SK-N-SH (cell line): ENCODE data around the gene CLSTN2. TPM values are rescaled to one million over a fixed set of nuclear protein-coding genes. Genes with fewer than 3 reads are reported as not detected.

Source experiments
- CTCF ChIA-PET: fragments of 300-600, 350-600 bp; formaldehyde crosslinking; extraction: SDS; loops from one replicate; lab custom pipeline; 2021; lab: Yijun Ruan, JAX
- POLR2A ChIA-PET: fragments of 350-600 bp; sonication (Branson Sonifier 250); formaldehyde crosslinking; extraction: SDS; loops from one replicate; lab custom pipeline; 2020; ENCODE audit warnings: antibody characterized with exemption, inconsistent platforms; lab: Yijun Ruan, JAX
- DNase-seq: peaks from one replicate; pipeline ENCODE4 v3.0.0; 2012
- H2AFZ ChIP-seq: fragments of 200-600 bp; sonication (generic); 2 replicates; pipeline ENCODE4 v1.8.1; 2016; ENCODE audit warnings: antibody characterized with exemption, mild to moderate bottlenecking, low read depth
- H3F3A ChIP-seq: fragments of 200-600 bp; sonication (generic); replicated peaks from 2 replicates; pipeline ENCODE3; 2016; ENCODE audit warnings: antibody characterized with exemption, mild to moderate bottlenecking; ENCODE audit not compliant: insufficient read depth
- H3K27ac ChIP-seq, 2 experiments: fragments of 200-500 bp in 1 of 2; fragments of 200-600 bp in 1 of 2; sonication (Bioruptor generic) in 1 of 2; sonication (generic), shearing (Covaris generic) in 1 of 2; 2 replicates each; pipeline versions ENCODE4 v1.5.1 to v1.6.1; 2014 to 2016; ENCODE audit warnings: low read depth in 2 of 2, inconsistent platforms in 1 of 2, low read length in 1 of 2, mild to moderate bottlenecking in 1 of 2, mixed read lengths in 1 of 2
- H3K27me3 ChIP-seq: fragments of 200-600 bp; sonication (generic), shearing (Covaris generic); 2 replicates; pipeline ENCODE4 v1.6.1; 2016; ENCODE audit warnings: mixed run types; ENCODE audit not compliant: insufficient read depth
- H3K36me3 ChIP-seq, 2 experiments: fragments of 200-500 bp in 1 of 2; fragments of 200-600 bp in 1 of 2; sonication (Bioruptor generic) in 1 of 2; sonication (generic) in 1 of 2; replicated peaks in 1 of 2; 2 replicates each; pipeline versions ENCODE3 to v1.5.1; 2014 to 2016; ENCODE audit warnings: low read length in 1 of 2, mild to moderate bottlenecking in 1 of 2; ENCODE audit not compliant: insufficient read depth in 2 of 2, control insufficient read depth in 1 of 2
- H3K4me1 ChIP-seq, 2 experiments: fragments of 200-500 bp in 1 of 2; fragments of 200-600 bp in 1 of 2; sonication (Bioruptor generic) in 1 of 2; sonication (generic), shearing (Covaris generic) in 1 of 2; 2 replicates each; pipeline versions ENCODE4 v1.5.1 to v1.6.1; 2014 to 2016; ENCODE audit warnings: low read depth in 1 of 2, low read length in 1 of 2, mixed run types in 1 of 2; ENCODE audit not compliant: insufficient read depth in 2 of 2, control insufficient read depth in 1 of 2
- H3K4me2 ChIP-seq: fragments of 200-600 bp; sonication (generic), shearing (Covaris generic); 2 replicates; pipeline ENCODE4 v1.6.1; 2017; ENCODE audit warnings: mixed run types
- H3K4me3 ChIP-seq, 2 experiments: fragments of 200-500 bp in 1 of 2; fragments of 200-600 bp in 1 of 2; sonication (Bioruptor generic) in 1 of 2; sonication (generic), shearing (Covaris generic) in 1 of 2; 2 replicates each; pipeline versions ENCODE4 v1.5.1 to v1.8.1; 2014 to 2016; ENCODE audit warnings: low read depth in 2 of 2, inconsistent platforms in 1 of 2, low read length in 1 of 2, mild to moderate bottlenecking in 1 of 2, mixed read lengths in 1 of 2, moderate library complexity in 1 of 2
- H3K79me2 ChIP-seq: fragments of 200-600 bp; sonication (generic); 2 replicates; pipeline ENCODE4 v1.8.1; 2017; ENCODE audit warnings: mild to moderate bottlenecking; ENCODE audit not compliant: insufficient read depth
- H3K9ac ChIP-seq: fragments of 200-600 bp; sonication (generic); 2 replicates; pipeline ENCODE4 v1.6.1; 2017; ENCODE audit warnings: mixed run types
- H3K9me2 ChIP-seq: fragments of 200-600 bp; sonication (generic); 2 replicates; pipeline ENCODE4 v1.6.1; 2017; ENCODE audit warnings: mixed run types
- H3K9me3 ChIP-seq: fragments of 200-600 bp; sonication (generic); 2 replicates; pipeline ENCODE4 v1.6.1; 2017; ENCODE audit warnings: mixed run types, mild to moderate bottlenecking, moderate library complexity
- H4K20me1 ChIP-seq: fragments of 200-600 bp; sonication (generic); 2 replicates; pipeline ENCODE4 v1.6.1; 2017; ENCODE audit warnings: mild to moderate bottlenecking, mixed run types; ENCODE audit not compliant: insufficient read depth
- CHD2 ChIP-seq: fragments of 150-350 bp; IDR thresholded peaks from 2 replicates; pipeline ENCODE4 v1.6.1; 2018; ENCODE audit warnings: low read length; ENCODE audit not compliant: partially characterized antibody
- EP300 ChIP-seq, 2 experiments: IDR thresholded peaks; 2 replicates each; pipeline versions ENCODE4 v1.4.0 to v1.6.1; 2012; ENCODE audit warnings: borderline replicate concordance in 1 of 2, low read depth in 1 of 2, low read length in 1 of 2
- EZH2phosphoT487 ChIP-seq: fragments of 200-600 bp; sonication (generic); IDR thresholded peaks from 2 replicates; pipeline ENCODE4 v1.6.1; 2017; ENCODE audit warnings: low read depth, mixed run types, mild to moderate bottlenecking, antibody characterized with exemption, moderate library complexity, borderline replicate concordance
- FOSL2 ChIP-seq: IDR thresholded peaks from 2 replicates; pipeline ENCODE4 v1.4.0; 2012; ENCODE audit warnings: low read depth, mild to moderate bottlenecking, moderate library complexity, borderline replicate concordance
- FOXM1 ChIP-seq: IDR thresholded peaks from 2 replicates; pipeline ENCODE4 v1.4.0; 2012; ENCODE audit warnings: low read depth, mild to moderate bottlenecking
- GATA2 ChIP-seq: sonication (generic); formaldehyde crosslinking; IDR thresholded peaks from 2 replicates; pipeline ENCODE4 v1.5.0; 2020; ENCODE audit warnings: mild to moderate bottlenecking, missing genetic modification reagents
- MAX ChIP-seq: IDR thresholded peaks from 2 replicates; pipeline ENCODE4 v1.4.0; 2012; ENCODE audit warnings: low read depth
- MEF2A ChIP-seq: IDR thresholded peaks from 2 replicates; pipeline ENCODE4 v1.4.0; 2012; ENCODE audit warnings: low read depth, borderline replicate concordance
- MXI1 ChIP-seq: IDR thresholded peaks from 2 replicates; pipeline ENCODE4 v1.6.1; 2012; ENCODE audit warnings: mild to moderate bottlenecking, low read depth, low read length, improper control_type of control experiment
- NRF1 ChIP-seq: IDR thresholded peaks from 2 replicates; pipeline ENCODE4 v1.6.1; 2012; ENCODE audit warnings: low read depth, mild to moderate bottlenecking, low read length
- RAD21 ChIP-seq: IDR thresholded peaks from 2 replicates; pipeline ENCODE4 v1.6.1; 2012; ENCODE audit warnings: mild to moderate bottlenecking, low read length
- RXRA ChIP-seq: IDR thresholded peaks from 2 replicates; pipeline ENCODE4 v1.4.0; 2012; ENCODE audit warnings: low read depth, mild to moderate bottlenecking, borderline replicate concordance
- SMC3 ChIP-seq: IDR thresholded peaks from 2 replicates; pipeline ENCODE4 v1.6.1; 2012; ENCODE audit warnings: low read depth, low read length, improper control_type of control experiment
- TAF1 ChIP-seq: IDR thresholded peaks from 2 replicates; pipeline ENCODE4 v1.6.1; 2012; ENCODE audit warnings: low read depth, mild to moderate bottlenecking, low read length, moderate library complexity, borderline replicate concordance
- TCF12 ChIP-seq: IDR thresholded peaks from 2 replicates; pipeline ENCODE4 v1.4.0; 2012
- TEAD4 ChIP-seq: IDR thresholded peaks from 2 replicates; pipeline ENCODE4 v1.4.0; 2012; ENCODE audit warnings: mild to moderate bottlenecking, borderline replicate concordance; ENCODE audit not compliant: insufficient read depth
- WGBS: methylation state at CpG from one replicate; pipeline ENCODE4 v1.1.6; 2017; ENCODE audit warnings: low lambda C conversion rate; 5-methylcytosine and 5-hydroxymethylcytosine counted together
- polyA plus RNA-seq, 3 experiments: library from polyadenylated mRNA; depleted of rRNA; stranded (reverse); fragments of >200 nt; gene quantifications; 2 replicates each; pipeline ENCODE4 v1.2.3, GENCODE V29; 2012
- TF ChIP-seq, protein P1 (sequence below): IDR thresholded peaks from 2 replicates; pipeline ENCODE4; 2012
- TF ChIP-seq, protein P2 (sequence below): fragments of 150-350 bp; IDR thresholded peaks from 2 replicates; pipeline ENCODE4 v1.6.1; 2016; ENCODE audit warnings: mild to moderate bottlenecking, low read depth, low read length
- TF ChIP-seq, protein P3 (sequence below): IDR thresholded peaks from 2 replicates; pipeline ENCODE4 v1.4.0; 2012; ENCODE audit warnings: low read depth, borderline replicate concordance

Gene CLSTN2
- polyA plus RNA-seq, 1 of the 3 experiments (the other 2 are of a cell fraction) = 0.02 TPM

DNA sequence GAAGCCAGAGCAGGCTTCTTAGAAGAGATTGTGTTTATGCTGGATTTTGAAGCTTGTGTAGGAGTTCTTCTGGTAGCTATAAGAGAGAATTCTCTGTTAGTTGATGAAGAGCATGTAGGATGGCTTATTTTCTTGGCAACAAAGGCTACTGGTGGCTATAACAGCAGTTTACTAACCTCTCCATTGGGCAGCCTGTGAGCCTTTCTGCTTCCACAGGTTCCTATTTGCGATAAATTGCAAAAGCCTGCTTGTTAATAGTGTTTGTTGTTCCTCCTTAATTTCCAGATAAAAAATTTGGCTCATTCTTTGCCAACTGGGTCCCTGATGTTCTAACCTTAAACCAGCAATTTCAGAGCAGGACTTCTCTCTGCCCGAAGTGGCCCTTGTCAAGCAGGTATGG, 452.3 kb downstream of the CLSTN2 start:
- Histone ChIP-seq H2AFZ (no peak overlapping the region), H4K20me1 (no peaks in the 10 kb centered on the region), H3K4me1 (no peaks in the 10 kb centered on the region; a peak in 1 of 4 replicates), H3K79me2 (no peaks in the 10 kb centered on the region), H3K9ac (no peak overlapping the region), H3K9me3 (peaks cover 2% of the 10 kb centered on the region; the same call in 1 of the 2 replicates), H3K4me3 (no peak overlapping the region), H3K27me3 (no peaks in the 10 kb centered on the region), H3K36me3 (no peaks in the 10 kb centered on the region), H3K9me2 (no peaks in the 10 kb centered on the region), H3F3A (no peaks in the 10 kb centered on the region), H3K27ac (no peak overlapping the region), H3K4me2 (no peak overlapping the region)
- POLR2A ChIA-PET = no interaction called here
- TF ChIP-seq MEF2A = no peak
- TF ChIP-seq TEAD4 = no peak
- TF ChIP-seq, protein P1, sequence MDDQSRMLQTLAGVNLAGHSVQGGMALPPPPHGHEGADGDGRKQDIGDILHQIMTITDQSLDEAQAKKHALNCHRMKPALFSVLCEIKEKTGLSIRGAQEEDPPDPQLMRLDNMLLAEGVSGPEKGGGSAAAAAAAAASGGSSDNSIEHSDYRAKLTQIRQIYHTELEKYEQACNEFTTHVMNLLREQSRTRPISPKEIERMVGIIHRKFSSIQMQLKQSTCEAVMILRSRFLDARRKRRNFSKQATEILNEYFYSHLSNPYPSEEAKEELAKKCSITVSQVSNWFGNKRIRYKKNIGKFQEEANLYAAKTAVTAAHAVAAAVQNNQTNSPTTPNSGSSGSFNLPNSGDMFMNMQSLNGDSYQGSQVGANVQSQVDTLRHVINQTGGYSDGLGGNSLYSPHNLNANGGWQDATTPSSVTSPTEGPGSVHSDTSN = no peak
- no peak for TF ChIP-seq TAF1
- no peak for TF ChIP-seq TCF12
- TF ChIP-seq, protein P2, sequence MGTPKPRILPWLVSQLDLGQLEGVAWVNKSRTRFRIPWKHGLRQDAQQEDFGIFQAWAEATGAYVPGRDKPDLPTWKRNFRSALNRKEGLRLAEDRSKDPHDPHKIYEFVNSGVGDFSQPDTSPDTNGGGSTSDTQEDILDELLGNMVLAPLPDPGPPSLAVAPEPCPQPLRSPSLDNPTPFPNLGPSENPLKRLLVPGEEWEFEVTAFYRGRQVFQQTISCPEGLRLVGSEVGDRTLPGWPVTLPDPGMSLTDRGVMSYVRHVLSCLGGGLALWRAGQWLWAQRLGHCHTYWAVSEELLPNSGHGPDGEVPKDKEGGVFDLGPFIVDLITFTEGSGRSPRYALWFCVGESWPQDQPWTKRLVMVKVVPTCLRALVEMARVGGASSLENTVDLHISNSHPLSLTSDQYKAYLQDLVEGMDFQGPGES = no peak
- no peak for TF ChIP-seq RXRA
- no peak for TF ChIP-seq FOSL2
- no peak for TF ChIP-seq EZH2phosphoT487
- TF ChIP-seq, protein P3, sequence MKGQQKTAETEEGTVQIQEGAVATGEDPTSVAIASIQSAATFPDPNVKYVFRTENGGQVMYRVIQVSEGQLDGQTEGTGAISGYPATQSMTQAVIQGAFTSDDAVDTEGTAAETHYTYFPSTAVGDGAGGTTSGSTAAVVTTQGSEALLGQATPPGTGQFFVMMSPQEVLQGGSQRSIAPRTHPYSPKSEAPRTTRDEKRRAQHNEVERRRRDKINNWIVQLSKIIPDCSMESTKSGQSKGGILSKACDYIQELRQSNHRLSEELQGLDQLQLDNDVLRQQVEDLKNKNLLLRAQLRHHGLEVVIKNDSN = no peak
- no peak for TF ChIP-seq SMC3
- TF ChIP-seq MXI1 = no peak
- TF ChIP-seq FOXM1 = no peak
- TF ChIP-seq GATA2 (CRISPR knock-in tag) = no peak
- TF ChIP-seq EP300 (IDR thresholded peaks at IDR 0.05; ENCODE audit: borderline replicate concordance in 1 of 2, low read depth in 1 of 2, low read length in 1 of 2) = no peak
- TF ChIP-seq MAX = no peak
- TF ChIP-seq NRF1 = no peak
- no peak for TF ChIP-seq RAD21
- no peak for TF ChIP-seq CHD2
- 35% methylated on average over 2 of the region's 2 CpGs for WGBS
- no peak for DNase-seq
- CTCF ChIA-PET = interaction anchor here (0.6 kb wide), 1 partner anchor 293 kb away, joined by 3 read pairs; no protein-coding TSS in a partner anchor
